ENCODE results near the gene ATP6V1G3. TPM values are rescaled to one million over a fixed set of nuclear protein-coding genes. Genes with fewer than 3 reads are reported as not detected.

Gene ATP6V1G3
- total RNA-seq, 1 donor from 2014 or later = not detected

DNA sequence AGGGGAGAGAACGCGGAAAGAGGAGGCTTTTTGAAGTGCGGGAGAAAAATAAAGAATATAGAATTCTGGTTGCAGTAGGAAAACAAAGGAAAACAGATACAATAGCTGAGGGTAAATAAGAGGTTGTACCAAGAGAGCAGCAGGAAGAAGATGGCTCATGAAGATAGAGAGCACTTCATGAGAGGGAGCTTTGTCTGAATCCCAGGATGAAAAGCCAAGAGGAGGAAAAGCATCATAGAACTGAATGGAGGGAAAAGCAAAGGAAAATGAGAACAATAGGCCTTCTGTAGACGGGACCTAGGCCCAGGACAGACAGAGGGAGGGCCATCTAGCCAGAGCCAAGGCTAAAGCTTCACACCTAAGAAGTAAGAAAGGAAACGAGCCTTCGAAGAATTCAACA is 49.5 kb downstream of the ATP6V1G3 start:
- Mint-ChIP-seq H3K27me3 (ENCODE audit: low read depth) (no peaks in the 10 kb centered on the region), H3K36me3 (ENCODE audit: low read depth) (no peaks in the 10 kb centered on the region), H3K27ac (ENCODE audit: unreplicated experiment) (no peak overlapping the region), H3K4me3 (ENCODE audit: unreplicated experiment) (no peak overlapping the region), H3K4me1 (ENCODE audit: low read depth) (peaks cover 22% of the 10 kb centered on the region), H3K9me3 (ENCODE audit: low read depth) (no peaks in the 10 kb centered on the region)
- TF ChIP-seq, protein P1, sequence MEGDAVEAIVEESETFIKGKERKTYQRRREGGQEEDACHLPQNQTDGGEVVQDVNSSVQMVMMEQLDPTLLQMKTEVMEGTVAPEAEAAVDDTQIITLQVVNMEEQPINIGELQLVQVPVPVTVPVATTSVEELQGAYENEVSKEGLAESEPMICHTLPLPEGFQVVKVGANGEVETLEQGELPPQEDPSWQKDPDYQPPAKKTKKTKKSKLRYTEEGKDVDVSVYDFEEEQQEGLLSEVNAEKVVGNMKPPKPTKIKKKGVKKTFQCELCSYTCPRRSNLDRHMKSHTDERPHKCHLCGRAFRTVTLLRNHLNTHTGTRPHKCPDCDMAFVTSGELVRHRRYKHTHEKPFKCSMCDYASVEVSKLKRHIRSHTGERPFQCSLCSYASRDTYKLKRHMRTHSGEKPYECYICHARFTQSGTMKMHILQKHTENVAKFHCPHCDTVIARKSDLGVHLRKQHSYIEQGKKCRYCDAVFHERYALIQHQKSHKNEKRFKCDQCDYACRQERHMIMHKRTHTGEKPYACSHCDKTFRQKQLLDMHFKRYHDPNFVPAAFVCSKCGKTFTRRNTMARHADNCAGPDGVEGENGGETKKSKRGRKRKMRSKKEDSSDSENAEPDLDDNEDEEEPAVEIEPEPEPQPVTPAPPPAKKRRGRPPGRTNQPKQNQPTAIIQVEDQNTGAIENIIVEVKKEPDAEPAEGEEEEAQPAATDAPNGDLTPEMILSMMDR (IDR thresholded peaks at IDR 0.05) = no peak
- no peak for DNase-seq (ENCODE audit: low spot score)

DNA sequence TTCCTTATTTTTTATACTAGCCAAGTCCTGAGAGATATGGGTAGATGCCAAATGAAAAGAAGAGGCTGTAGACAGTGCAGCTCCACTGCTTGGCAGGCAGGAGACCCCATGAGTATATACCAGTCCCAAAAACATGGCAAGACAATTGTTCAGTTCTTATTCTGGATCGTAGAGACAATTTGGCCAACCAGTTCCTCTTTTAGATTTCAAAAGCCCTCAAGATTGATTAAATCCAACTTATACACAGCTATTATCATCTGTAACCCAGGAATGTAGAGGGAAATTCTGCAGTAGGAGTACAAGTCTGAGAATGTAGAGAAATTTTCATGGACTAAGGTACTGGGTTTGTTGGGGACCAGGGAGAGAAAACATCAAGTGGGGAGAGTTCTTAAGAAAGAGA is 50.3 kb downstream of the ATP6V1G3 start:
- H3K4me1 Mint-ChIP-seq (ENCODE audit: low read depth) = peaks cover 18% of the 10 kb centered on the region
- H3K27me3 Mint-ChIP-seq (ENCODE audit: low read depth) = no peaks in the 10 kb centered on the region
- no peak for DNase-seq (ENCODE audit: low spot score)
- H3K4me3 Mint-ChIP-seq (ENCODE audit: unreplicated experiment) = no peak overlapping the region
- TF ChIP-seq, protein P1 (IDR thresholded peaks at IDR 0.05) = no peak
- H3K9me3 Mint-ChIP-seq (ENCODE audit: low read depth) = no peaks in the 10 kb centered on the region
- no peaks in the 10 kb centered on the region for H3K36me3 Mint-ChIP-seq (ENCODE audit: low read depth)
- no peak overlapping the region for H3K27ac Mint-ChIP-seq (ENCODE audit: unreplicated experiment)

DNA sequence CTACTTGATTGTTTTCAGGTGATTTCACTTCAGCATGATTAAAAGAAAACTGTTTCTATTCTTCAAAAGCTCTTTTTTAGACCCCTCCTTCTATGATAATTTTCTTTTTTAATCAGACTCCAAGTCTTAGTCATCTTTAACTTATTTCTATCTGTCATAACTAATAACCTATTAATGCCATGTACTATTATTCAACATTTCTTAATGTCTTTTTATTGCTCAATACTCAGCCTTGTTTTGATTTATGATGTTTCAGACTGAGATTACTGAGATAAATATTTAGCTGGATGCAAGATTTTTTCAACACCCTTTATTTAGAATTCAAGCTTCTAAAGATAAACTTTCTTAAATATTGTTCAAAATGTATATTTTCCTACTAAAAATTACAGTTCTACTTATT is 53.6 kb downstream of the ATP6V1G3 start:
- Mint-ChIP-seq H3K27ac (ENCODE audit: unreplicated experiment) (no peak overlapping the region), H3K9me3 (ENCODE audit: low read depth) (no peaks in the 10 kb centered on the region), H3K4me1 (ENCODE audit: low read depth) (peaks cover 15% of the 10 kb centered on the region), H3K4me3 (ENCODE audit: unreplicated experiment) (no peak overlapping the region), H3K27me3 (ENCODE audit: low read depth) (no peaks in the 10 kb centered on the region), H3K36me3 (ENCODE audit: low read depth) (no peaks in the 10 kb centered on the region)
- DNase-seq (ENCODE audit: low spot score) = no peak
- TF ChIP-seq, protein P1 (IDR thresholded peaks at IDR 0.05) = no peak

DNA sequence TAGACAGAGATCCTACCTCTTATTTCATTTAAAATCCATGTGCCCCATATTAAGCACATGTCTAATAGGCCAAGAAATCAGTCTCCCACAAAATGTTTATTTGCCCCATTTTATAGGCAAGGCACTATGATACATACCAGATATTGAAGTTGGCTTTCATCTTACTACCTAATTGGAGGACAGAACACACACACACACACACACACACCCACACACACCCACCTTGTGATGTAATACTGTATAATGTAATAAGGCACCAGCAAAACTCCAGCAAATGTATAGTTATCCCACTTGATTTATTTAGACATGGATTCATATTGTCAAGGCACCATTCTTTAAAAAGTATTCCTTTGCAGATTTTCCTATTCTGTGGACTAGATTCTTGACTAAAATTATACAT is 56.8 kb downstream of the ATP6V1G3 start:
- H3K4me3 Mint-ChIP-seq (ENCODE audit: unreplicated experiment) = no peak overlapping the region
- no peaks in the 10 kb centered on the region for H3K36me3 Mint-ChIP-seq (ENCODE audit: low read depth)
- DNase-seq (ENCODE audit: low spot score) = no peak
- TF ChIP-seq, protein P1 (IDR thresholded peaks at IDR 0.05) = no peak
- peaks cover 12% of the 10 kb centered on the region for H3K4me1 Mint-ChIP-seq (ENCODE audit: low read depth)
- no peaks in the 10 kb centered on the region for H3K27me3 Mint-ChIP-seq (ENCODE audit: low read depth)
- no peak overlapping the region for H3K27ac Mint-ChIP-seq (ENCODE audit: unreplicated experiment)
- H3K9me3 Mint-ChIP-seq (ENCODE audit: low read depth) = peaks cover 3% of the 10 kb centered on the region

DNA sequence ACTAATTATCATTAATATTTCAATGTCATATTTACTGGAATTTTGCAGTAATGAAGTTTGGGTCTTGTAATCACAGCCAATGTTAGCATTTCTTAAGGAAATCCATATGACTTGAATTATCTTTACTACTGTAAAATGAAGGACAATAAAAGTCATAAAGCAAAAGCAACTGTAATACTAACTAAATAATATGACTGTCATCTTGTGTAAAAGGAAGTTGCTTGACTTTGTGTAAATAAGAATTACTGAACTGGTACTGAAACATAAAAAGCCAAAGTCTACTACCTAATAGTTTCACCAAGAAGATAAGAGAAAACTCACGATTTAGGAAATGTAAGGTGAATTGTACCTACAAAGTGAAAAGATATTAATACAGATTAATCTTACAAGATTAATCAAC is 57.5 kb downstream of the ATP6V1G3 start:
- no peak for DNase-seq (ENCODE audit: low spot score)
- Mint-ChIP-seq H3K4me1 (ENCODE audit: low read depth) (peaks cover 12% of the 10 kb centered on the region), H3K27me3 (ENCODE audit: low read depth) (no peaks in the 10 kb centered on the region), H3K36me3 (ENCODE audit: low read depth) (no peaks in the 10 kb centered on the region), H3K4me3 (ENCODE audit: unreplicated experiment) (no peak overlapping the region), H3K27ac (ENCODE audit: unreplicated experiment) (no peak overlapping the region), H3K9me3 (ENCODE audit: low read depth) (peaks cover 5% of the 10 kb centered on the region)
- TF ChIP-seq, protein P1 (IDR thresholded peaks at IDR 0.05) = no peak
